ENCODE data around the gene DENND2A.

- no peak for TF ChIP-seq SUZ12 (IDR thresholded peaks at IDR 0.05; ENCODE audit: extremely low read depth, insufficient read depth, insufficient read length)
- no peak for TF ChIP-seq YY1 (IDR thresholded peaks at IDR 0.05; ENCODE audit: insufficient read depth, insufficient read length)
These were observed 3.2 kb downstream of the DENND2A start for GRCh38 chr7:140637400-140637799.
